DOHH2 (cell line): Measurements from ENCODE around the gene EIF2B4.

Experiments
- H3F3A ChIP-seq: fragments of 200-600 bp; sonication (generic), shearing (Covaris generic); 2 replicates; pipeline ENCODE4 v1.6.0; 2016; ENCODE audit warnings: antibody characterized with exemption, mild to moderate bottlenecking; ENCODE audit not compliant: control insufficient read depth, insufficient read depth
- H3K27ac ChIP-seq: fragments of 200-600 bp; sonication (generic); 2 replicates; pipeline ENCODE4 v1.5.1; 2014; ENCODE audit warnings: low read depth, mild to moderate bottlenecking, low read length, moderate library complexity
- H3K27me3 ChIP-seq: fragments of 200-600 bp; sonication (generic); 2 replicates; pipeline ENCODE4 v1.6.1; 2014; ENCODE audit warnings: mild to moderate bottlenecking, low read length, mixed read lengths; ENCODE audit not compliant: control insufficient read depth
- H3K36me3 ChIP-seq: fragments of 200-600 bp; sonication (generic); 2 replicates; pipeline ENCODE4 v1.6.1; 2014; ENCODE audit warnings: mild to moderate bottlenecking, low read length, moderate library complexity, mixed read lengths; ENCODE audit not compliant: control insufficient read depth
- H3K4me1 ChIP-seq: fragments of 200-600 bp; sonication (generic); 2 replicates; pipeline ENCODE4 v1.6.1; 2014; ENCODE audit warnings: mild to moderate bottlenecking, low read length, mixed read lengths; ENCODE audit not compliant: control insufficient read depth
- H3K4me2 ChIP-seq: fragments of 200-600 bp; sonication (generic); 2 replicates; pipeline ENCODE4 v1.6.0; 2014; ENCODE audit warnings: mild to moderate bottlenecking, low read length, moderate library complexity
- H3K4me3 ChIP-seq: fragments of 200-600 bp; sonication (generic); 2 replicates; pipeline ENCODE4 v1.5.1; 2014; ENCODE audit warnings: mild to moderate bottlenecking, low read length, mixed read lengths
- H3K79me2 ChIP-seq: fragments of 200-600 bp; sonication (generic); 2 replicates; pipeline ENCODE4 v1.6.1; 2014; ENCODE audit warnings: mild to moderate bottlenecking, low read length, mixed read lengths; ENCODE audit not compliant: control insufficient read depth
- H3K9me2 ChIP-seq: fragments of 200-600 bp; sonication (generic); replicated peaks from 2 replicates; pipeline ENCODE4 v1.6.1; 2014; ENCODE audit warnings: mild to moderate bottlenecking, low read length, mixed read lengths; ENCODE audit not compliant: control insufficient read depth
- H3K9me3 ChIP-seq: fragments of 200-600 bp; sonication (generic); 2 replicates; pipeline ENCODE4 v1.6.1; 2014; ENCODE audit warnings: antibody characterized with exemption, low read length, mixed read lengths; ENCODE audit not compliant: control insufficient read depth, insufficient read depth
- H4K20me1 ChIP-seq: fragments of 200-600 bp; sonication (generic); 2 replicates; pipeline ENCODE4 v1.6.0; 2014; ENCODE audit warnings: low read depth, mild to moderate bottlenecking, antibody characterized with exemption, low read length, moderate library complexity; ENCODE audit not compliant: control insufficient read depth, insufficient read depth
- CTCF ChIP-seq: fragments of 200-600 bp; sonication (generic); IDR thresholded peaks from one replicate; pipeline ENCODE4 v1.5.1; 2014; ENCODE audit warnings: antibody characterized with exemption, mild to moderate bottlenecking, low read depth, low read length; ENCODE audit not compliant: poor library complexity, severe bottlenecking
- EZH2phosphoT487 ChIP-seq: fragments of 200-600 bp; sonication (generic); IDR thresholded peaks from 2 replicates; pipeline ENCODE4 v1.6.1; 2017; ENCODE audit warnings: borderline replicate concordance, mild to moderate bottlenecking, antibody characterized with exemption, low read length, moderate library complexity, mixed read lengths

Gene EIF2B4

GRCh38 chr2:27400348-27401135, 30.4 kb upstream of the EIF2B4 start:
- Histone ChIP-seq H3K9me2 (no peaks in the 10 kb centered on the region), H3K4me3 (no peak overlapping the region), H3K4me1 (no peaks in the 10 kb centered on the region), H3K27ac (no peak overlapping the region), H3K79me2 (peaks cover 99% of the 10 kb centered on the region), H3K9me3 (no peaks in the 10 kb centered on the region), H3K27me3 (no peaks in the 10 kb centered on the region), H4K20me1 (peaks cover 16% of the 10 kb centered on the region; the same call in 1 of the 2 replicates), H3K36me3 (peaks cover 56% of the 10 kb centered on the region), H3F3A (no peaks in the 10 kb centered on the region), H3K4me2 (no peak overlapping the region)
- TF ChIP-seq EZH2phosphoT487 (no peak), CTCF (no peak)

GRCh38 chr2:27398962-27399361, 28.8 kb upstream of the EIF2B4 start:
- peaks cover 16% of the 10 kb centered on the region; the same call in 1 of the 2 replicates for H4K20me1 ChIP-seq
- peaks cover 99% of the 10 kb centered on the region for H3K79me2 ChIP-seq
- H3K9me3 ChIP-seq, result no peaks in the 10 kb centered on the region
- TF ChIP-seq CTCF, result no peak
- TF ChIP-seq EZH2phosphoT487, result no peak
- no peak overlapping the region for H3K27ac ChIP-seq
- no peaks in the 10 kb centered on the region for H3K4me1 ChIP-seq
- no peaks in the 10 kb centered on the region for H3K27me3 ChIP-seq
- no peaks in the 10 kb centered on the region for H3K9me2 ChIP-seq
- H3F3A ChIP-seq, result no peaks in the 10 kb centered on the region
- H3K4me3 ChIP-seq, result no peak overlapping the region
- no peak overlapping the region for H3K4me2 ChIP-seq
- peaks cover 53% of the 10 kb centered on the region for H3K36me3 ChIP-seq

- Histone ChIP-seq H3K4me3 (no peak overlapping the region), H3K79me2 (peaks cover 100% of the 10 kb centered on the region), H3K4me2 (no peak overlapping the region), H3K27me3 (no peaks in the 10 kb centered on the region), H3K27ac (no peak overlapping the region), H3K9me2 (no peaks in the 10 kb centered on the region), H3K4me1 (no peaks in the 10 kb centered on the region), H4K20me1 (peaks cover 19% of the 10 kb centered on the region), H3K36me3 (peaks cover 45% of the 10 kb centered on the region), H3F3A (no peaks in the 10 kb centered on the region; the same call in 1 of the 2 replicates), H3K9me3 (no peaks in the 10 kb centered on the region)
- no peak for TF ChIP-seq CTCF
- TF ChIP-seq EZH2phosphoT487, result no peak
These were observed 23.1 kb upstream of the EIF2B4 start for GRCh38 chr2:27393225-27393624.
